Activated CD8-positive, alpha-beta T cell treated with anti-CD3 and anti-CD28 coated beads for 36 hours (primary cell): ENCODE results near the gene MSL3. TPM values are rescaled to one million over a fixed set of nuclear protein-coding genes. Genes with fewer than 3 reads are reported as not detected.

ENCODE experiments used
- ATAC-seq: fragments of 200-7000 bp; cut with Tn5 transposase; one replicate; pipeline ENCODE4 v1.10.0; 2021; ENCODE audit warnings: mild to moderate bottlenecking, moderate library complexity
- CTCF ChIA-PET: fragments of 350-600 bp; sonication (Branson Sonifier 250); formaldehyde crosslinking; loops from one replicate; lab custom pipeline; 2021; ENCODE audit warnings: antibody characterized with exemption; lab: Charles Lee
- POLR2A ChIA-PET: fragments of 350-600 bp; sonication (Branson Sonifier 250); formaldehyde crosslinking; loops from one replicate; lab custom pipeline; 2021; ENCODE audit warnings: antibody characterized with exemption; lab: Charles Lee
- DNase-seq: peaks from one replicate; pipeline ENCODE4 v3.0.0-alpha.2; 2020
- H3K27ac Mint-ChIP-seq: one replicate; pipeline ENCODE4 v1.8.0; 2021; ENCODE audit warnings: mild to moderate bottlenecking, mixed read lengths
- H3K27me3 Mint-ChIP-seq: one replicate; pipeline ENCODE4 v1.8.0; 2021; ENCODE audit warnings: mixed read lengths
- H3K36me3 Mint-ChIP-seq: one replicate; pipeline ENCODE4 v1.8.0; 2021; ENCODE audit warnings: low read depth, mixed read lengths
- H3K4me1 Mint-ChIP-seq: one replicate; pipeline ENCODE4 v1.8.0; 2021; ENCODE audit warnings: low read depth, mixed read lengths
- H3K4me3 Mint-ChIP-seq: one replicate; pipeline ENCODE4 v1.8.0; 2021; ENCODE audit warnings: mild to moderate bottlenecking, moderate library complexity, mixed read lengths
- H3K9me3 Mint-ChIP-seq: one replicate; pipeline ENCODE4 v1.8.0; 2021; ENCODE audit warnings: mixed read lengths
- intact Hi-C: fragments of 100-400 bp; cut with micrococcal nuclease; formaldehyde crosslinking; loops from one replicate; pipeline ENCODE4 v1.10.0; 2022
- total RNA-seq, 2 experiments: library from RNA; stranded (reverse); gene quantifications; one replicate each; pipeline ENCODE4 v1.2.3, GENCODE V29; 2021
- TF ChIP-seq, protein P1 (sequence below): fragments of 200-600 bp; IDR thresholded peaks from one replicate; pipeline ENCODE4 v1.8.0; 2022; ENCODE audit warnings: antibody characterized with exemption, mild to moderate bottlenecking

MSL3 gene
- total RNA-seq, 2 experiments from 2014 or later = 39.3 to 40.7 TPM

DNA sequence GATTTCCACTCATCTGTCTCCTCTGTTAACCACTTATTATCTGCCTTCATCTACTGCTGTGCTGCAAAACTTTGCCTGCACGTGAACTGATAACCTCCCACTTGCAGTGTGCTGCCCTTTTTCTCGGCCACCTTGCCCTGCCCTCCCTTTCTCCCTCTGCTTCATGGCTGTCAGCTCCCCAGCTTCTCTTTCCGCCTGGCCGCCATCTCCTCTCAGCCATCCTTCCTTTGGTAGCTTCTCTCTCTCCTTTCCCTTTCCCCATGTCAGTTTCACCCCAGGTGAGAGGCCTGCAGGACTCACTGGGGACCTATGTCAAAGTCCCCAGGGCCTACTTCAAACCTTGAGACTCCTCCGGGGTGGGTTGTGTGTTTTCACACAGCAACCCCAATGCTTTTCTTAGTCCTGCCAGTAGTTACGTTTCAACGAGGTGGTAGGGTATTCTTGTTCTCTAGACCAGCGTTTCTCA, 6.6 kb downstream of the MSL3 start:
- intact Hi-C loops = no loop called here
- Mint-ChIP-seq H3K4me1 (peaks cover 59% of the 10 kb centered on the region), H3K4me3 (peak overlapping the region; percentile 77), H3K9me3 (no peaks in the 10 kb centered on the region), H3K36me3 (peaks cover 69% of the 10 kb centered on the region), H3K27ac (peak overlapping the region; percentile 93), H3K27me3 (no peaks in the 10 kb centered on the region)
- ChIA-PET POLR2A (no interaction called here), CTCF (interaction anchor here (1.3 kb wide), 1 partner anchor 233 kb away, joined by 5 read pairs; no protein-coding TSS in a partner anchor)
- ATAC-seq (peak; percentile 25), DNase-seq (no peak)
- TF ChIP-seq, protein P1, sequence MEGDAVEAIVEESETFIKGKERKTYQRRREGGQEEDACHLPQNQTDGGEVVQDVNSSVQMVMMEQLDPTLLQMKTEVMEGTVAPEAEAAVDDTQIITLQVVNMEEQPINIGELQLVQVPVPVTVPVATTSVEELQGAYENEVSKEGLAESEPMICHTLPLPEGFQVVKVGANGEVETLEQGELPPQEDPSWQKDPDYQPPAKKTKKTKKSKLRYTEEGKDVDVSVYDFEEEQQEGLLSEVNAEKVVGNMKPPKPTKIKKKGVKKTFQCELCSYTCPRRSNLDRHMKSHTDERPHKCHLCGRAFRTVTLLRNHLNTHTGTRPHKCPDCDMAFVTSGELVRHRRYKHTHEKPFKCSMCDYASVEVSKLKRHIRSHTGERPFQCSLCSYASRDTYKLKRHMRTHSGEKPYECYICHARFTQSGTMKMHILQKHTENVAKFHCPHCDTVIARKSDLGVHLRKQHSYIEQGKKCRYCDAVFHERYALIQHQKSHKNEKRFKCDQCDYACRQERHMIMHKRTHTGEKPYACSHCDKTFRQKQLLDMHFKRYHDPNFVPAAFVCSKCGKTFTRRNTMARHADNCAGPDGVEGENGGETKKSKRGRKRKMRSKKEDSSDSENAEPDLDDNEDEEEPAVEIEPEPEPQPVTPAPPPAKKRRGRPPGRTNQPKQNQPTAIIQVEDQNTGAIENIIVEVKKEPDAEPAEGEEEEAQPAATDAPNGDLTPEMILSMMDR = no peak

DNA sequence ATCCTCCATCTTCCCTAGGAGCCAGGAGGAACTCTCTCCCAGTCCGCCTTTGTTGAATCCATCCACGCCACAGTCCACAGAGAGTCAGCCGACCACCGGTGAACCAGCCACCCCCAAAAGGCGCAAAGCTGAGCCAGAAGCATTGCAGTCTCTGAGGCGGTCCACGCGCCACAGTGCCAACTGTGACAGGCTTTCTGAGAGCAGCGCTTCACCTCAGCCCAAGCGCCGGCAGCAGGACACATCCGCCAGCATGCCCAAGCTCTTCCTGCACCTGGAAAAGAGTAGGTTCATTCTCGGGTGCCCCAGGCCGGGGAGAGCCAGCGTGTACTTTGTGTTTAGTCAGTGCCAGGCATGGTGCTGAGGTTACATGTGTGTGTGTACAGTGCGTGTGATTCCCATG, 7.4 kb downstream of the MSL3 start:
- CTCF ChIA-PET = interaction anchor here (0.9 to 2.1 kb wide), 5 partner anchors 9 to 234 kb away, joined by 4 to 9 read pairs (median 6); no protein-coding TSS in a partner anchor
- ATAC-seq (no peak), DNase-seq (no peak)
- TF ChIP-seq, protein P1 = no peak
- Mint-ChIP-seq H3K4me3 (peak overlapping the region; percentile 77), H3K27me3 (no peaks in the 10 kb centered on the region), H3K27ac (peak overlapping the region; percentile 93), H3K36me3 (peaks cover 71% of the 10 kb centered on the region), H3K4me1 (peaks cover 64% of the 10 kb centered on the region), H3K9me3 (no peaks in the 10 kb centered on the region)
- POLR2A ChIA-PET = interaction anchor here (0.7 to 0.8 kb wide), 2 partner anchors 60 to 654 kb away, joined by 3 read pairs; no protein-coding TSS in a partner anchor
- intact Hi-C loops = no loop called here

DNA sequence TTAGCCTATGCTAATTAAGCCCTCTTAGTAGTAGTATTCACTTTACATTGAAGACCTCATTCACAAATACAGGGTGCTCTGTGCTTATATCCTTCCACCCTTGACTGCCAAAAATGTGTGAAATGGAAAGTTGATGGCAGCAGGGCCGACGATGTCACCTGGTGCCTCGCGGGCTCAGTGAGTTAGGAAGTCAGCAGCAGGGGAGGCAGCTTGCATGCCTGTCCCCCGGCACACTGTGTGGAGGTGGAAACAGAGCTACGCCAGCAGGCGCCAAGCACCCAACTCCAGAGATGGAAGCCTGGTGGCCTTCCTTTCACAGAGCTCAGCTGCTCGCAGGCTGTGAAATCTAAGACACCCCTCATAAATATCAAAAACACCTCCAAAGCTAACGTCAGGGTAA, 8.4 kb downstream of the MSL3 start:
- ATAC-seq (peak; percentile 32), DNase-seq (peak; percentile 40)
- Mint-ChIP-seq H3K9me3 (no peaks in the 10 kb centered on the region), H3K4me3 (peak overlapping the region; percentile 77), H3K36me3 (peaks cover 66% of the 10 kb centered on the region), H3K27me3 (no peaks in the 10 kb centered on the region), H3K4me1 (peaks cover 71% of the 10 kb centered on the region), H3K27ac (peak overlapping the region; percentile 93)
- ChIA-PET CTCF (interaction anchor here (0.9 to 2.1 kb wide), 6 partner anchors 8 to 235 kb away, joined by 4 to 9 read pairs (median 5); no protein-coding TSS in a partner anchor), POLR2A (interaction anchor here (1.0 kb wide), 1 partner anchor 9 kb away, joined by 4 read pairs; the partner anchor contains the start of gene MSL3)
- TF ChIP-seq, protein P1 = no peak
- intact Hi-C loops = no loop called here

DNA sequence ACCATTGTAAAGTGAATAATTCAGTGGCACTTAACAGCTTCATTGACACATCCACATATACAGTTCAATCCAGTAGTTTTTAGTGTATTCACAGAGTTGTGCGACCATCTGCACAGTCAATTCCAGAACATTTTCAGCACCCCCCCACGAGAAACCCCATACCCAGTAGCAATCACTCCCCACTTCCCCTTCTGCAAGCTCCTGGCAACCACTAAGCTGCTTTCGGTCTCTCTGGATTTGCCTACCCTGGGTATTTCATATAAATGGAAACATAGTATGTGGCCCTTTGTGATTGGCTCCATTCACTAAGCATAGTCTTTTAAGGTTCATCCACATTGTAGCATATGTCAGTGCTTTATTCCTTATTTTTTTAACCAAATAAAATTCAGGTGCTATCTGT, 10.0 kb downstream of the MSL3 start:
- DNase-seq = peak; percentile 37
- Mint-ChIP-seq H3K27ac (peak overlapping the region; percentile 87), H3K27me3 (no peaks in the 10 kb centered on the region), H3K9me3 (no peaks in the 10 kb centered on the region), H3K36me3 (peaks cover 55% of the 10 kb centered on the region), H3K4me3 (no peak overlapping the region), H3K4me1 (peaks cover 62% of the 10 kb centered on the region)
- TF ChIP-seq, protein P1 = no peak
- intact Hi-C loops = no loop called here
- ChIA-PET CTCF (interaction anchor here (0.8 to 1.2 kb wide), 2 partner anchors 10 kb away, joined by 4 read pairs; partner anchors contain the start of gene MSL3), POLR2A (interaction anchor here (0.6 kb wide), 1 partner anchor 1359 kb away, joined by 4 read pairs; no protein-coding TSS in a partner anchor)
- ATAC-seq = peak; percentile 17

DNA sequence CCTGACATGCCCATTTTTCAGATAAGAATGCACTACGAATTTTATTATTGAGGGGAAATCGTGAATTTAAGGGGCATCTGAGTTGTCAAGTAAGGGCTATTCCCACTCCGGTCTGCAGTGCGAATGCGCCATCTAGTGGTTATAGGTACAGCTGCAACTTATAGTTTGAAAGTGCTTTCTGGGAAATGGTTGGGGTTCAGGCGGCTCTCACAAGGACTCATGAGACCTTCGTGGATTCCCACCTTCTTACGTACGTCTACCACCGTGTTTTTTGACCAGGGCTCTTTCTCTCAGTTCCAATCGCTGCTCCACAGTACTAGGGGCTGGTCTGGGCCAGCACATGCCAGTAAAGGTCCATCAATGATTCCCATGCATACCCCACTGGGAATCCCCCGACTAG, 12.3 kb downstream of the MSL3 start:
- intact Hi-C loops = loop anchor here (1.0 to 5.0 kb wide), 2 partner anchors 43 to 237 kb away; no protein-coding TSS in a partner anchor
- ATAC-seq (peak; percentile 79), DNase-seq (peak; percentile 69)
- no peaks in the 10 kb centered on the region for H3K27me3 Mint-ChIP-seq
- peak overlapping the region; percentile 29 for H3K4me3 Mint-ChIP-seq
- peaks cover 40% of the 10 kb centered on the region for H3K36me3 Mint-ChIP-seq
- TF ChIP-seq, protein P1 = peak; percentile 58
- no peaks in the 10 kb centered on the region for H3K9me3 Mint-ChIP-seq
- ChIA-PET CTCF (interaction anchor here (0.5 to 3.4 kb wide), 7 partner anchors 8 to 238 kb away, joined by 3 to 17 read pairs (median 6); partner anchors contain the start of gene MSL3), POLR2A (no interaction called here)
- peak overlapping the region; percentile 93 for H3K27ac Mint-ChIP-seq
- H3K4me1 Mint-ChIP-seq = peaks cover 50% of the 10 kb centered on the region
